ENCODE data around the gene NPPA. TPM values are rescaled to one million over a fixed set of nuclear protein-coding genes. Genes with fewer than 3 reads are reported as not detected.

The NPPA gene
- total and polyA plus RNA-seq, 8 donors, result 0.48 to 7.2 (median 2.7) TPM; not detected in 3

DNA sequence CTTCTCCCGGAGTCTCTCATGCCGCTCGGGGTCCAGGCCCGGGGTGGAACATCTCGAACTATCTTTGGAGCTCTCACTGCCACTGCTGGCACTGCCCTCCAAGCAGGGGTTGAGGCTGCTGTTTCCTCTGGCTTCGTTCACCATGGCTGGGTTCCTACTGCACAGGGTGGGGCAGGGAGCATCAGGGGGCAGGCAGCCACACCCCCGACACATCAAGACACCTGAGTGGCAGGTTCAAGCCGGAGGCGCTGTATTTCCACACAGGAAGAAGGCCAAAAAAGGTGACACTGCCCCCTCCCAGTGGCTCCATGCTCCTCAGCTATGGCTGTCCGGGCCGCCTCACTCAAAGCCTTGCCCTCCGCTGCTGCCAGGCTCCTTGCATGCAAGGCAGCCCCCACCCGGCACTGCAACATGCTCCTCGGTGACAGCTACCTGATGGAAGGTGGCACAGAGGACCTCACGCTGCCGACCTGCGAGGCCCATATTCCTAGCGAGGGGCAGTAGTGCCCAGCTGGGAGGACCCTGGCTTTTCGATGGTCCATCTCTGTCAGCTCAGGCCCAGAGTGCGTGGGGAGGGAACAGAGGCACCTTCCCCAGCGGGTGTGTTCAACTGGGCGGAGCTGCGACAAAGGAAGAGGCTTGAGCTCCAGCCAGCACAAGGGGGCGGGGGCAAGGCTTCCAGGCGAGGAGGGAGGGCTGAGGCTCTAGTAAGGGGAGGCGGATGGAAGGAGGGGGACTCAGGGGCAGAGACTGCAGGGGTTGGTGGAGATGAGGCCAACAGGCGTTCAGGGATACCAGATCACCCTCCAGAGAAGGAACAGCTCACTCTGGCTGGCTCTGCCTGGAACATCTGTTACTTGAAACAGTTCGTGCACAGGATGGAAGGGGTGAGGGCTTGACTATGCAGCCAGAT, 44.4 kb downstream of the NPPA start:
- Histone ChIP-seq H3K4me1 (peaks cover 58 to 72% (median 67%) of the 10 kb centered on the region in 4 donors), H3K9me3 (no peaks in the 10 kb centered on the region), H3K36me3 (peaks cover 14 to 35% (median 34%) of the 10 kb centered on the region in 4 donors), H3K27me3 (no peaks in the 10 kb centered on the region), H3K27ac (peak overlapping the region; percentile 97 to 99 (median 99)), H3K4me3 (peak overlapping the region; percentile 43 to 82 (median 60))
- 11 to 15% (median 13%) methylated on average over 12 to 28 of the region's 28 CpGs for WGBS, 5 donors
- DNase-seq, result peak; percentile 89 to 97
- TF ChIP-seq EP300 (IDR thresholded peaks at IDR 0.05) (no peak), POLR2AphosphoS5 (IDR thresholded peaks at IDR 0.05) (peak; percentile 60 to 86 (median 76)), POLR2A (IDR thresholded peaks at IDR 0.05) (peak in 1 of 4 donors; percentile 21)
- TF ChIP-seq, protein P1, sequence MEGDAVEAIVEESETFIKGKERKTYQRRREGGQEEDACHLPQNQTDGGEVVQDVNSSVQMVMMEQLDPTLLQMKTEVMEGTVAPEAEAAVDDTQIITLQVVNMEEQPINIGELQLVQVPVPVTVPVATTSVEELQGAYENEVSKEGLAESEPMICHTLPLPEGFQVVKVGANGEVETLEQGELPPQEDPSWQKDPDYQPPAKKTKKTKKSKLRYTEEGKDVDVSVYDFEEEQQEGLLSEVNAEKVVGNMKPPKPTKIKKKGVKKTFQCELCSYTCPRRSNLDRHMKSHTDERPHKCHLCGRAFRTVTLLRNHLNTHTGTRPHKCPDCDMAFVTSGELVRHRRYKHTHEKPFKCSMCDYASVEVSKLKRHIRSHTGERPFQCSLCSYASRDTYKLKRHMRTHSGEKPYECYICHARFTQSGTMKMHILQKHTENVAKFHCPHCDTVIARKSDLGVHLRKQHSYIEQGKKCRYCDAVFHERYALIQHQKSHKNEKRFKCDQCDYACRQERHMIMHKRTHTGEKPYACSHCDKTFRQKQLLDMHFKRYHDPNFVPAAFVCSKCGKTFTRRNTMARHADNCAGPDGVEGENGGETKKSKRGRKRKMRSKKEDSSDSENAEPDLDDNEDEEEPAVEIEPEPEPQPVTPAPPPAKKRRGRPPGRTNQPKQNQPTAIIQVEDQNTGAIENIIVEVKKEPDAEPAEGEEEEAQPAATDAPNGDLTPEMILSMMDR (IDR thresholded peaks at IDR 0.05), result no peak
- intact Hi-C loops (cut with DNase I; ENCODE audit: low total_unique reads), result no loop called here

DNA sequence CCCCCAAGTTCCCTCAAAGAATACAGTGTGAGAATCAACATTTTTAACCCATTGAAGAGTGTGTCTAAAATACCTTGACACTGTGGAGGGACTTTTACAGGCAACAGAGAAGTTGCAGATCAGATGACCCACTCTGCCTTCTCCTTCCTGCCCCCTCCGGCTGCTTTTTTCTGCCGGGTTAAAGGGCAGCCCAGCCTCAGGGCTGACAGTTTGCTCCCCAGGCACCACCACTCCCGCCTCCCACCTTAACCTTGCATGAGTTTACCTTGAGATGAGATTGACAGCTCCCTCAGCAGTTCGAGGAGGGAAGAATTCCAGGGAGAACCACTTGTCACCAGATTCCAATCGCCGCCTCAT, 45.0 kb downstream of the NPPA start:
- WGBS, 5 donors, result 27 to 39% (median 37%) methylated on average over 6 of the region's 6 CpGs
- peak in 1 of 2 donors; percentile 54 for DNase-seq
- H3K36me3 ChIP-seq, result peaks cover 14 to 40% (median 37%) of the 10 kb centered on the region in 4 donors
- intact Hi-C loops (cut with DNase I; ENCODE audit: low total_unique reads), result no loop called here
- no peaks in the 10 kb centered on the region for H3K27me3 ChIP-seq
- H3K4me1 ChIP-seq, result peaks cover 55 to 65% (median 65%) of the 10 kb centered on the region in 4 donors
- TF ChIP-seq POLR2A (IDR thresholded peaks at IDR 0.05) (no peak), EP300 (IDR thresholded peaks at IDR 0.05) (no peak), POLR2AphosphoS5 (IDR thresholded peaks at IDR 0.05) (no peak)
- TF ChIP-seq, protein P1 (IDR thresholded peaks at IDR 0.05), result no peak
- H3K9me3 ChIP-seq, result no peaks in the 10 kb centered on the region
- peak overlapping the region; percentile 97 to 99 (median 99) for H3K27ac ChIP-seq
- peak overlapping the region; percentile 43 to 82 (median 60) for H3K4me3 ChIP-seq

DNA sequence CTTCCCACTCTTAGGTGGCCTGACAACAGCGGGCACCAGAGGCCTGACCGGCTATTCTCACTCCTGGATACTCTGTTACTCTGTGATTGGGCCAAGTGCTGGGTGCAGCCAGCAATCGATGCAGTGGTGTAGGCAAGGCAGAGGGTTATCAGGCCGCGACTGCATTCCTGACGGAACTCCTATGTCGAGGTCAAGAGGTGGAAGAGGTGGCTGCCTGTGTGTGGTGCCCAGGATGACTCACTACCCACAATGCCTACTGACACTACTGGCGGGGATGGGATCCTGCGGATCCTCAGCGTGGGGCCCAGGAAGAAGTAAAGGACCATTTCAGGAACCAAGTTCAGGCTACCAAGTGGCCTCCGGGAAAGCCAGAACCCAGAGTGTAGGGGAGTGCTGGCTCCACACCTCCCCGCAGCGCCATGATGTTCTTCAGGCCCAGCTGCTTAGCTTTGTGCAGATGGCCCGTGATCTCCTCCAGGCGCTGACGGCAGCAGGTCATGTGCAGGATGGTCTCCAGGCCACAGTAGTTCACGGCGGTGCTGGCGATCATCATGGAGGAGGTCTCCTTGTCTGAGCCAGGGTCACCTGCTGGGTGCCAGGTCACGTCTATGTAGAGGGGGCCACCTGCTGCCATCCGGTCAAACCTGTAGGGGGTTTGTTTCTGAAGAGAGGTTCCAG, 46.7 kb downstream of the NPPA start:
- Histone ChIP-seq H3K27me3 (no peaks in the 10 kb centered on the region), H3K9me3 (no peaks in the 10 kb centered on the region), H3K27ac (peak overlapping the region in 4 of 5 donors; percentile 25 to 99 (median 66)), H3K4me3 (peak overlapping the region in 2 of 4 donors; percentile 63 to 82), H3K4me1 (peaks cover 44 to 63% (median 55%) of the 10 kb centered on the region in 4 donors), H3K36me3 (peaks cover 18 to 57% (median 46%) of the 10 kb centered on the region in 4 donors)
- TF ChIP-seq, protein P1 (IDR thresholded peaks at IDR 0.05), result no peak
- TF ChIP-seq POLR2A (IDR thresholded peaks at IDR 0.05), result no peak
- TF ChIP-seq POLR2AphosphoS5 (IDR thresholded peaks at IDR 0.05), result no peak
- no peak for TF ChIP-seq EP300 (IDR thresholded peaks at IDR 0.05)
- intact Hi-C loops (cut with DNase I; ENCODE audit: low total_unique reads), result no loop called here
- DNase-seq, result no peak
- 70 to 87% (median 82%) methylated on average over 19 to 21 of the region's 21 CpGs for WGBS, 5 donors

DNA sequence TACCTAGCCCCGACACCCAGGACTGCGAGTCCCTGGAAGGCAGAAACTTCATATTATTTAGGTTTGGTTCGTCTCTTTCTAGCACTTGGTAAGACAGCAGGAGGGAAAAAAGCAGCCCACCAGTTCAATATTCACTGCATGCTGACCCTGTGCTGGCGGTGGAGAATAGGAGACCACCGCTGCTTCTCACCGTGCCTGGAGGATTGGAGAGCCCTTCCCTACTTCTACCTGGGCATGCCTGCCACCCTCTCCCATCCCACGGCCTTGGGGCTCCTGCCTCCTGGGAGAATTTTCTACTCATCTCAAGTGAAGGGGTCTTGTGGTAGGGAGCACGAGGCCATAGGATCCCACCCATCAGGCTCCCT, 47.2 kb downstream of the NPPA start:
- peak overlapping the region in 4 of 5 donors; percentile 25 to 99 (median 66) for H3K27ac ChIP-seq
- peaks cover 44 to 64% (median 55%) of the 10 kb centered on the region in 4 donors for H3K4me1 ChIP-seq
- 91 to 98% (median 95%) methylated on average over 8 of the region's 8 CpGs for WGBS, 5 donors
- H3K27me3 ChIP-seq, result no peaks in the 10 kb centered on the region
- no peak overlapping the region for H3K4me3 ChIP-seq
- no peaks in the 10 kb centered on the region for H3K9me3 ChIP-seq
- peaks cover 22 to 62% (median 51%) of the 10 kb centered on the region in 4 donors for H3K36me3 ChIP-seq
- DNase-seq, result no peak
- TF ChIP-seq POLR2AphosphoS5 (IDR thresholded peaks at IDR 0.05) (no peak), POLR2A (IDR thresholded peaks at IDR 0.05) (no peak), EP300 (IDR thresholded peaks at IDR 0.05) (no peak)
- TF ChIP-seq, protein P1 (IDR thresholded peaks at IDR 0.05), result no peak
- intact Hi-C loops (cut with DNase I; ENCODE audit: low total_unique reads), result no loop called here

Measured in stomach (tissue), 9 donors.